ENCODE results near the gene NRIP2. TPM values are rescaled to one million over a fixed set of nuclear protein-coding genes. Genes with fewer than 3 reads are reported as not detected.
"Not testable (repeated sequence)": the region's sequence is repeated elsewhere in the genome, so short reads cannot be mapped to it uniquely, and the experiment has no call there.

The NRIP2 gene
- total RNA-seq, 1 donor from 2014 or later = not detected

- Mint-ChIP-seq H3K9me3 (no peaks in the 10 kb centered on the region), H3K27ac (ENCODE audit: unreplicated experiment) (peak overlapping the region; percentile 95)
- TF ChIP-seq CTCF (conservative IDR thresholded peaks at IDR 0.05) = no peak
Measured at GRCh38 chr12:2876431-2877046, 41.7 kb upstream of the NRIP2 start.

DNA sequence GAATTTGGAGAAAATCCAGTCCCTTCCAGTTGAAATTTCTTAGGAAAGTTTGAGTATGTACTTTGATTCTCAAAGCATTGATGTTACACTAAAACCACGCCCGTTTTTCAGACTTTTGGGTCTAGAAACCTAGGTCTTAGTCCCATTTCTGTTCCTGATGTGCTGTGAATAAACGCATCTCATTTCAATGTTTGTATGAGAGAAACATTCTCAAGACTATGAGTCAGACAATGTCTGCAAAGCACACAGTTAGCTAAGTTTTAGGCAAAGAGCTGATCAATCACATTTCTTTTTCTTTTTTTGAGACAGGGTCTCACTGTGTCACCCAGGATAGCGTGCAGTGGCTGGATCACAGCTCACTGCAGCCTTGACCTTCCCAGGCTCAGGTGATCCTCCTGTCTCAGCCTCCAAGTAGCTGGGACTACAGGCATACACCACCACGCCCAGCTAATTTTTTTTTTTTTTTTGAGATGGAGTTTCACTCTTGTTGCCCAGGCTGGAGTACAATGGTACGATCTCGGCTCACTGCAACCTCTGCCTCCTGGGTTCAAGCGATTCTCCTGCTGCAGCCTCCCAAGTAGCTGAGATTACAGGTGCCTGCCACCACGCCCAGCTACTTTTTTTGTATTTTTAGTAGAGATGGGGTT is 34.3 kb upstream of the NRIP2 start:
- DNase-seq (ENCODE audit: low read depth, low spot score); H3K27ac Mint-ChIP-seq (ENCODE audit: unreplicated experiment); H3K27me3 Mint-ChIP-seq (ENCODE audit: low read depth); H3K9me3 Mint-ChIP-seq; H3K4me3 Mint-ChIP-seq; H3K4me1 Mint-ChIP-seq: not testable (repeated sequence)
- H3K36me3 Mint-ChIP-seq (ENCODE audit: low read depth) = peaks cover 17% of the 10 kb centered on the region

More at GRCh38 chr12:2876431-2877046, 41.7 kb upstream of the NRIP2 start:
- peaks cover 41% of the 10 kb centered on the region for H3K4me1 Mint-ChIP-seq
- peak overlapping the region; percentile 88 for H3K4me3 Mint-ChIP-seq
- no peaks in the 10 kb centered on the region for H3K27me3 Mint-ChIP-seq (ENCODE audit: low read depth)
- H3K36me3 Mint-ChIP-seq (ENCODE audit: low read depth) = peaks cover 6% of the 10 kb centered on the region
- DNase-seq (ENCODE audit: low read depth, low spot score) = no peak

- H3K27ac Mint-ChIP-seq (ENCODE audit: unreplicated experiment) = no peak overlapping the region
- H3K27me3 Mint-ChIP-seq (ENCODE audit: low read depth) = no peaks in the 10 kb centered on the region
- no peak overlapping the region for H3K4me3 Mint-ChIP-seq
- TF ChIP-seq CTCF (conservative IDR thresholded peaks at IDR 0.05) = no peak
- H3K4me1 Mint-ChIP-seq = no peaks in the 10 kb centered on the region
- no peak for DNase-seq (ENCODE audit: low read depth, low spot score)
- no peaks in the 10 kb centered on the region for H3K9me3 Mint-ChIP-seq
- H3K36me3 Mint-ChIP-seq (ENCODE audit: low read depth) = peaks cover 23% of the 10 kb centered on the region
Measured at GRCh38 chr12:2864198-2864597, 29.4 kb upstream of the NRIP2 start.

DNA sequence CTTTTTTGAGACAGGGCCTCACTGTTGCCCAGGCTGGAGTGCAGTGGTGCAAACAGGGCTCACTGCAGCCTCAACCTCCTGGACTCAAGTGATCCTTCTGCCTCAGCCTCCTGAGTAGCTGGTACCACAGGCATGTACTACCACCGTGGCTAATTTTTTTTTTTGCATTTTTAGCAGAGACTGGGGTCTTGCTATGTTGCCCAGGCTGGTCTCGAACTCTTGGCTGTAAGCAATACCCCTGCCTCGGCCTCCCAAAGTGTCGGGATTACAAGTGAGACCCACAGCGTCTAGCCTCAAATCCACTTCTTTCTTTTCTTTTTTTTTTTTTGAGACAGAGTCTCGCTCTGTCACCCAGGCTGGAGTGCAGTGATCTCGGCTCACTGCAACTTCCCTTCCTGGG is 28.6 kb upstream of the NRIP2 start:
- H3K36me3 Mint-ChIP-seq (ENCODE audit: low read depth) = peaks cover 21% of the 10 kb centered on the region

GRCh38 chr12:2862876-2863275 is 28.0 kb upstream of the NRIP2 start:
- no peak for DNase-seq (ENCODE audit: low read depth, low spot score)
- H3K4me1 Mint-ChIP-seq = no peaks in the 10 kb centered on the region
- H3K27me3 Mint-ChIP-seq (ENCODE audit: low read depth) = no peaks in the 10 kb centered on the region
- no peak overlapping the region for H3K27ac Mint-ChIP-seq (ENCODE audit: unreplicated experiment)
- H3K36me3 Mint-ChIP-seq (ENCODE audit: low read depth) = peaks cover 19% of the 10 kb centered on the region
- no peak overlapping the region for H3K4me3 Mint-ChIP-seq
- TF ChIP-seq CTCF (conservative IDR thresholded peaks at IDR 0.05) = no peak
- no peaks in the 10 kb centered on the region for H3K9me3 Mint-ChIP-seq

More for the DNA sequence above, 28.6 kb upstream of the NRIP2 start:
- not testable (repeated sequence) for H3K4me3 Mint-ChIP-seq; H3K9me3 Mint-ChIP-seq; DNase-seq (ENCODE audit: low read depth, low spot score); H3K27me3 Mint-ChIP-seq (ENCODE audit: low read depth); H3K4me1 Mint-ChIP-seq; H3K27ac Mint-ChIP-seq (ENCODE audit: unreplicated experiment)

- no peak for DNase-seq (ENCODE audit: low read depth, low spot score)
- H3K27me3 Mint-ChIP-seq (ENCODE audit: low read depth) = no peaks in the 10 kb centered on the region
- H3K4me3 Mint-ChIP-seq = no peak overlapping the region
- H3K27ac Mint-ChIP-seq (ENCODE audit: unreplicated experiment) = no peak overlapping the region
- TF ChIP-seq CTCF (conservative IDR thresholded peaks at IDR 0.05) = no peak
- H3K36me3 Mint-ChIP-seq (ENCODE audit: low read depth) = peaks cover 12% of the 10 kb centered on the region
- no peaks in the 10 kb centered on the region for H3K9me3 Mint-ChIP-seq
- peaks cover 8% of the 10 kb centered on the region for H3K4me1 Mint-ChIP-seq
Measured at GRCh38 chr12:2860170-2860569, 25.3 kb upstream of the NRIP2 start.

Measured in neural crest cell (in vitro differentiated cells).